GM12801 (cell line): ENCODE measurements around the gene PSMD6.

Experiments
- TF ChIP-seq, protein P1 (sequence below): IDR thresholded peaks from one replicate; pipeline ENCODE4 v1.5.1; 2011; ENCODE audit warnings: control low read depth; ENCODE audit not compliant: insufficient read length; ENCODE audit errors: extremely low read depth

The PSMD6 gene

DNA sequence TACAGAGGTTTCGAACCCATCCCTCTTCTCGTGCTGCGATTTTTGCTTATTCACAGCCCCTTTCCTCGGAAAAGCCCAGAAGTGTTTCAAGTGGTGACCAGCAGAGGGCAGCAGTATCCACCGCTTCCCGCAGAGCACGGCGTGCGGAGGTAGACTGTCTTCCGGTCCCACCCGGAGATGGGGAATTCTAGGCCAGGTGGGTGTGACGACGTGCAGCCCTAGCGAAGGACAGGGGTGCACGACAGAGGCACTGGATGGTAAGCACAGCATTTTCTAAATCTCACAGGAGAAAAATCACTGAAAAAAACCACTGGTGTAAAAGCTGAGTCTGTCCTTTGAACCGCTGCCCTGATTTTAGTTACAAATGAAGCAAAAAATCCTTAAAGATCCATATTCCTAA is 7.4 kb upstream of the PSMD6 start:
- TF ChIP-seq, protein P1, sequence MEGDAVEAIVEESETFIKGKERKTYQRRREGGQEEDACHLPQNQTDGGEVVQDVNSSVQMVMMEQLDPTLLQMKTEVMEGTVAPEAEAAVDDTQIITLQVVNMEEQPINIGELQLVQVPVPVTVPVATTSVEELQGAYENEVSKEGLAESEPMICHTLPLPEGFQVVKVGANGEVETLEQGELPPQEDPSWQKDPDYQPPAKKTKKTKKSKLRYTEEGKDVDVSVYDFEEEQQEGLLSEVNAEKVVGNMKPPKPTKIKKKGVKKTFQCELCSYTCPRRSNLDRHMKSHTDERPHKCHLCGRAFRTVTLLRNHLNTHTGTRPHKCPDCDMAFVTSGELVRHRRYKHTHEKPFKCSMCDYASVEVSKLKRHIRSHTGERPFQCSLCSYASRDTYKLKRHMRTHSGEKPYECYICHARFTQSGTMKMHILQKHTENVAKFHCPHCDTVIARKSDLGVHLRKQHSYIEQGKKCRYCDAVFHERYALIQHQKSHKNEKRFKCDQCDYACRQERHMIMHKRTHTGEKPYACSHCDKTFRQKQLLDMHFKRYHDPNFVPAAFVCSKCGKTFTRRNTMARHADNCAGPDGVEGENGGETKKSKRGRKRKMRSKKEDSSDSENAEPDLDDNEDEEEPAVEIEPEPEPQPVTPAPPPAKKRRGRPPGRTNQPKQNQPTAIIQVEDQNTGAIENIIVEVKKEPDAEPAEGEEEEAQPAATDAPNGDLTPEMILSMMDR, result no peak

DNA sequence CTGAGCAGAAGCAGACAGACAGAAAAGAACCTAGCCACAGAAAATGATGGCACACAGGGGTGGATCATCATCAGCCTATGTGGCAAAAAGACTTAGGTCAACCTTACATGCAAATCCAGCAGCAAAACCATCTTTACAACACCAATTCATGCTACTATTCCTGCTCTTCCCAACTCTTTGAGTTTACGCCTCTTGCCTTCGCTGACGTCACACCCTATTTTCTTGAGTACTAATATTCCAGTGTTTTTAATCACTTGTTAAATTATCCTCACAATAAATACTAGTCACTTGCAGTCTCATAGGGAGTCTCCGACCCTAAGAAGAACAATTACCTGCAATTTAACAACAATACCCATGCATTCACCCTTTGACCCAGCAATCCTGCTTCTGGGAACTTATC is 6.0 kb upstream of the PSMD6 start:
- TF ChIP-seq, protein P1, result no peak

DNA sequence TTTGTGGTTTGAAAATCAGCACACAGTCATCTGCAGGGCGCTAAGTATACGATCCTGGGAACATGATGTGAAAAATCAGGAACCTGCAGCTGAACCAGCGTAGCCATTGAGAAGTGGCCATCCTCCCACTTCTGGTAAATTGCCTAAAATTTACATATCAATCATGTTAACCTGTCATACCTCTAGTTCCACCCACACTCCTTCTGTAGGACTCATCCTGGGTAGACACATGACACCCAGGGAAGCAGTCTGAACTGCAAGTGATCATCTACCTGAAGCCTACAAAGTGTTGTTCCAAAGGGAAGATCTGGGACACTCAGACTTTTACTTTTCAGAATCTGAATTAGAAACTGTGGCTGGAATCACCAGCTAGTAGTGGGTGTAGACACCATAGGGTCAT is 5.5 kb upstream of the PSMD6 start:
- TF ChIP-seq, protein P1, result no peak

DNA sequence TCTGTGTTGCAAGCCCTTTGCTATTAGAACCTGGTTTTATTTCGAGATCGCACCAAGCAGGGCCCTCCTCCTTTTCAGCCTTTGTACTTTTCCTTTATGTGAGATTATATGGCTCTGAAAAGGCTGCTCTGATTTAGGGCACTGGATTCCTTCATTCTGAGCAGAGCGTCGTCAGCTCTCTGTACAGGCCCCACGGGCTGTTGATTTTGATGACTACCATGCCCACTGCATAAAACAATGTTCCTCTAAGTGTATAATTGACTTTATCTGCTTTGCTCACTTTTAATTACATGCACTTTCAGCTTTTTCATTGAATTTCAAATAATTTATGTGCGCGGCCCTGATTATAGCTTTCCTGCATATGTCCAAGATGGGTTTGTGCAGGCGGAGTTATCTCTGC is 4.4 kb upstream of the PSMD6 start:
- TF ChIP-seq, protein P1, result no peak

DNA sequence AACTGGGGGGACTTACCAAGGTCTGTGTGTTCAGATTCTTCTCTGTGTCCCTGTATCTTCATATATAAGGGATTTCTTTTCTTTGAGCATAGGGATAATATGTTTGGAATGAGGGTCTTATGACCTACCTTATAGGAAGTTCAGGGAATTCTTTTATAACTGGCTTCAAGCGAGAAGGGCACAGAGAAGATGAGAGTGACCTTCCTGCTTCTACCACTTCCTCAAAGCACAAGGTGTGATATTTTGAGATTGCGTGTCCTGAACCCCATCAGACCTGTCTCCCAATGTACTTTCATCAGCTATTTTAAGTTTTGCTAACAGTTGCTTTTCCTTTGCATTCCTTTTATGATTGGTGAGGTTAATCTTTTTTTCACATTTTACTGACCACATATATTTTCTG is 3.1 kb upstream of the PSMD6 start:
- TF ChIP-seq, protein P1, result no peak

DNA sequence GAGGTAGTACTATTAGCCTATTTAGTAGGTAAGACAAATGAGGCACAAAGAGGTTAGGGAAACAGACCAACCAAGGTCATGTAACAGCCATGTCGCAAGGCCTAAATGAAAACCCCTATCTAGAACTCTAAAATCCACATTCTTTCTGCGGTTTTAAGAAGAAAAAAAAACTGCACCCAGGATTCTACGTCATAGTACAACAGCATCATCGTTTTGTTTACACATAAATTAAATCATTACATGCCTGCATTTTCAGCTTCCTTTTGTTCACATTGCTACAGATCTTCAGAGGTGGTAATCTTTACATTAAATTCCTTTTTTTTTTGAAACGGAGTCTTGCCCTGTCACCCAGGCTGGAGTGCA is 548 bp upstream of the PSMD6 start:
- TF ChIP-seq, protein P1, result no peak

DNA sequence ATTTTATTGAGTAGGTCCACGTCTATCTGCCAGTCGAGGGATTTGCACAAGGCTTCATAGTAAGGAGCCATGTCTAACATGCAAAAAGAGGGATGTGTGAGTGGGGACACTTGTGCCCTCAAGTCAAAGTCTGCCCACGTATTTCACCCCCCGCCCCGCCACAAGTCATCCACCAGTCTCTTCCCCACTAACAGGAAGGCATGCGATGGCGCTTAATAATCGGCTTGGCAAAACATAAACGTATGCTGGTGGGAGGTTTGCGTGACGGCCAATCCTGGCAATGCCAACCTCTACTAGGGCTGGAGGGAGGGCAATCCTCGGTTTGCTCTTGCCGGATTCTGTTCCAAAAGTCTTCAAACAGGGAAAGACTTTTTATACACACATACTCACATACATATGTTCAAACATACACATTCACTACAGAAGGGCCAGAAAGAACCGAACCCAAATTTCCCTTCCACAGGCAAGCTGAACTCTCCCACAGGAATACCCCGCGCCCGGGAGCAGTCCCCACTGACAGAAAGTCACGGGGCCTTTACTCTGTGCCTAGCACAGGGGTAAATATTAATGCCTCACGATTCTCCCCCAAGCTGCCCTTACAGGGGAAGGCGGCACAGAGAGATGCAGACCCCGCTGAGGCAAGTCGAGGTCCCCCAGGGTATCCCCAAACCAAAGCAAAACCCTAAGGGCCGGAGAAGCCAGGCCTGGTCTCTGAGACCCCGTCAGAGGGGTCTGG is 675 bp downstream of the PSMD6 start:
- TF ChIP-seq, protein P1, result no peak
